HepG2 (cell line): ENCODE data around the gene JPT2. TPM values are rescaled to one million over a fixed set of nuclear protein-coding genes. Genes with fewer than 3 reads are reported as not detected.

Experiments
- ATM ChIP-seq: fragments of 450-650 bp; IDR thresholded peaks from 2 replicates; pipeline ENCODE4 v1.7.1; 2017; ENCODE audit warnings: mild to moderate bottlenecking, borderline replicate concordance
- E2F2 ChIP-seq: sonication (generic); formaldehyde crosslinking; IDR thresholded peaks from 2 replicates; pipeline ENCODE4 v1.4.0; 2020; ENCODE audit warnings: missing genetic modification reagents, borderline replicate concordance
- KLF13 ChIP-seq: sonication (generic); formaldehyde crosslinking; IDR thresholded peaks from 2 replicates; pipeline ENCODE4 v1.4.0; 2020; ENCODE audit warnings: mild to moderate bottlenecking, missing genetic modification reagents
- KLF9 ChIP-seq: IDR thresholded peaks from 2 replicates; pipeline ENCODE4 v1.6.1; 2016; ENCODE audit warnings: low read depth
- NONO ChIP-seq, 2 experiments: fragments of 450-650 bp in 1 of 2; sonication (generic) in 1 of 2; formaldehyde crosslinking in 1 of 2; IDR thresholded peaks in 1 of 2; conservative IDR thresholded peaks in 1 of 2; 2 replicates each; pipeline versions ENCODE4 v1.6.1 to v1.8.0; 2017 to 2022; ENCODE audit warnings: mild to moderate bottlenecking in 1 of 2, missing genetic modification reagents in 1 of 2, moderate library complexity in 1 of 2
- RBAK ChIP-seq: sonication (generic); formaldehyde crosslinking; IDR thresholded peaks from 2 replicates; pipeline ENCODE4 v1.5.1; 2020; ENCODE audit warnings: mild to moderate bottlenecking, missing genetic modification reagents
- SMYD3 ChIP-seq: sonication (generic); formaldehyde crosslinking; IDR thresholded peaks from 2 replicates; pipeline ENCODE4 v1.8.1; 2023; ENCODE audit warnings: mild to moderate bottlenecking, missing genetic modification reagents
- SNAPC2 ChIP-seq: sonication (generic); formaldehyde crosslinking; IDR thresholded peaks from 2 replicates; pipeline ENCODE4 v1.8.1; 2022; ENCODE audit warnings: mild to moderate bottlenecking, missing genetic modification reagents
- TFAP4 ChIP-seq: sonication (generic); IDR thresholded peaks from 2 replicates; pipeline ENCODE4 v1.6.1; 2016; ENCODE audit warnings: low read depth, borderline replicate concordance
- ZBTB26 ChIP-seq: IDR thresholded peaks from 2 replicates; pipeline ENCODE4 v1.6.1; 2016; ENCODE audit warnings: missing compliant biosample characterization, missing genetic modification reagents, borderline replicate concordance
- ZBTB4 ChIP-seq: sonication (generic); formaldehyde crosslinking; IDR thresholded peaks from 2 replicates; pipeline ENCODE4 v1.4.0; 2020; ENCODE audit warnings: missing genetic modification reagents, mild to moderate bottlenecking, borderline replicate concordance
- ZEB1 ChIP-seq: IDR thresholded peaks from 2 replicates; pipeline ENCODE4 v1.6.1; 2012; ENCODE audit warnings: mild to moderate bottlenecking, low read depth, inconsistent platforms; ENCODE audit not compliant: insufficient replicate concordance
- ZNF317 ChIP-seq: sonication (generic); formaldehyde crosslinking; IDR thresholded peaks from 2 replicates; pipeline ENCODE4 v1.5.0; 2020; ENCODE audit warnings: mild to moderate bottlenecking, missing genetic modification reagents
- ZNF362 ChIP-seq: sonication (generic); formaldehyde crosslinking; IDR thresholded peaks from 2 replicates; pipeline ENCODE4 v1.4.0; 2020; ENCODE audit warnings: missing genetic modification reagents, mild to moderate bottlenecking, borderline replicate concordance
- ZNF503 ChIP-seq: sonication (generic); formaldehyde crosslinking; IDR thresholded peaks from 2 replicates; pipeline ENCODE4 v1.4.0; 2020; ENCODE audit warnings: missing genetic modification reagents
- ZNF510 ChIP-seq: sonication (generic); formaldehyde crosslinking; IDR thresholded peaks from 2 replicates; pipeline ENCODE4 v1.4.0; 2020; ENCODE audit warnings: low read depth, mild to moderate bottlenecking, missing genetic modification reagents
- ZNF530 ChIP-seq: sonication (generic); formaldehyde crosslinking; IDR thresholded peaks from 2 replicates; pipeline ENCODE4 v1.5.0; 2020; ENCODE audit warnings: low read depth, mild to moderate bottlenecking, missing genetic modification reagents
- ZNF691 ChIP-seq: sonication (generic); formaldehyde crosslinking; IDR thresholded peaks from 2 replicates; pipeline ENCODE4 v1.4.0; 2020; ENCODE audit warnings: missing genetic modification reagents, low read depth, mild to moderate bottlenecking, borderline replicate concordance
- polyA plus RNA-seq, 8 experiments: library from polyadenylated mRNA; depleted of rRNA in 3 of 8; stranded (reverse) in 7 of 8; unstranded in 1 of 8; fragments of >200 nt; fragmentation: Illumina TruSeq in 4 of 8; extraction: Trizol in 4 of 8; gene quantifications; 2 replicates each; pipeline versions ENCODE4 v1.2.1 to v1.2.3, GENCODE V29; 2011 to 2016; ENCODE audit warnings: low read depth in 4 of 8, missing spikeins in 1 of 8, mixed read lengths in 1 of 8; ENCODE audit not compliant: insufficient read depth in 1 of 8
- total RNA-seq, 5 experiments: library from RNA; depleted of rRNA; stranded (reverse); fragments of >200 nt; fragmentation: Illumina TruSeq; extraction: Trizol; gene quantifications; 2 replicates each; pipeline ENCODE4 v1.2.3, GENCODE V29; 2016; ENCODE audit warnings: low read depth in 1 of 5

JPT2 gene
- total and polyA plus RNA-seq, 2 of the 13 experiments (the other 11 are each of a cell fraction or from before 2014, with no cell fraction given) = 53.5 to 89.4 TPM

GRCh38 chr16:1677942-1678499 lies at the start of gene JPT2 (continued):
- TF ChIP-seq ATM = no peak
- TF ChIP-seq NONO (IDR thresholded peaks at IDR 0.05) = no peak
- TF ChIP-seq NONO (CRISPR knock-in tag; conservative IDR thresholded peaks at IDR 0.05) = peak; percentile 49
- no peak for TF ChIP-seq TFAP4
- no peak for TF ChIP-seq SNAPC2 (CRISPR knock-in tag)
- TF ChIP-seq ZNF530 (CRISPR knock-in tag) = no peak
- TF ChIP-seq KLF13 (CRISPR knock-in tag) = no peak
- TF ChIP-seq ZNF317 (CRISPR knock-in tag) = no peak
- no peak for TF ChIP-seq ZNF691
- no peak for TF ChIP-seq ZNF362 (CRISPR knock-in tag)
- TF ChIP-seq E2F2 (CRISPR knock-in tag) = peak; percentile 16; the same call in 1 of the 2 replicates
- no peak for TF ChIP-seq SMYD3 (CRISPR knock-in tag)
- TF ChIP-seq ZNF510 = no peak; the same call in 1 of the 2 replicates
- no peak for TF ChIP-seq RBAK
- TF ChIP-seq ZNF503 = no peak
- TF ChIP-seq KLF9 (CRISPR knock-in tag) = no peak
- TF ChIP-seq ZBTB4 (CRISPR knock-in tag) = no peak
- TF ChIP-seq ZEB1 = peak; percentile 60
- peak; percentile 40; the same call in 1 of the 2 replicates for TF ChIP-seq ZBTB26 (CRISPR knock-in tag)
